Measurements from ENCODE around the gene CCDC112.
"Not testable (repeated sequence)": the region's sequence is repeated elsewhere in the genome, so short reads cannot be mapped to it uniquely, and the experiment has no call there.

Gene CCDC112

DNA sequence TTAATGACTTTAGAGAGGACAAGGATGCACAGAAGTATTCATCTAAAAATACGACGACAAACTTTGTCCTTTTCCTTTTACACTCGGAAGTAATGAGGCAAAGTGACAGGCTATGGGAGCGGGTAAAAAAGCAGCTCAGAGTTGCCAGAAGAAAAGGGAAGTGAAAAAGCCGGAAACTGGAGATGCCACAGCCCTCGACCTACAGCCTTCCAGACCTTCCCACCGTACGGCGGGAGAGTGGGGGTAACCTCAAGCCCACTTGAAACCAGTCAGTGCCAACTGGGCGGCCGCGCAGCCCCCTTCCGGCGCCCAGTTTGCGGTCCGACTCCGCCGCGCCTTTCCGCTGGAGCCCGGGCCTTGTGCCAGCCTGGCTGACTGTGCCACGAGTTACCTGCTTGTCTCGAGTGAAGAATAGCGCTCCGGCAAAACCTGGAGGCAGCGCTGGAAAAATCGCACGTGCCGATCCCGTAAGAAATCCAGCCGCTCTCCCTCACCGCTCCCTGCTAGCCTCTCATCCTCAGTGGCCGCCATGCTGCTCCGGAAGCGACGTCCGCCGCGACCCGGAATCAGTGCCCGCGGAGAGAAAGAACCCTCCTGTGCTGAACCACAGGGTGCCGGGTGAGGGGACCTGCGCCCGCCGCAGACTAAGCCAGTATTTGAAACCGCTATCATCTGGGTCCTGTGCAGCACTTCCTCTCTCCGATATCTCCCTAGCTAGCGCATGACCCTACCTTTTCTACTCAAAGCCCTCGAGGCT lies 34.0 kb downstream of the CCDC112 start, which contains the start of gene PGGT1B:
Gene PGGT1B, minus strand, starts transcription at position 557 of the 757 bp plus-strand sequence. Its CDS starts 26 bp downstream, at position 531.
- CTCF ChIA-PET: interaction anchor here (0.7 to 1.3 kb wide), 2 partner anchors 73 to 74 kb away, joined by 3 read pairs; no protein-coding TSS in a partner anchor

DNA sequence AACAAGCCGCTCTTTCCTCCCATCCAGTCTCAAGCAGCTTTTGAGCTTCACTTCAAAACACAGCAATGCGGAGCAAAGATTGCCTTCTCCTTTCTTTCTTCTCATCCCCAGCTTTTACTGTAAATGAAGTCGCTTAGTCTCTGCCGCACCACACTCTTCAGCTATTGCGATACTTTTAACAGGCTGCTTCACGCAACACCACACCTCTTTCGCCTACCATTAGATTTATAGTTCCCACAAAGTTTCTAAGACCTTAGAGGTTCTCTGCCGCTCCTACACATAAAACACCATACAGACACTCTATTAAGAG lies 34.5 kb downstream of the CCDC112 start:
- CTCF ChIA-PET: interaction anchor here (0.7 to 1.3 kb wide), 2 partner anchors 73 to 74 kb away, joined by 3 read pairs; no protein-coding TSS in a partner anchor
- H3K27ac ChIP-seq: peak overlapping the region; percentile 95
- no peak for TF ChIP-seq CTCF (conservative IDR thresholded peaks at IDR 0.05; ENCODE audit: low read depth)
- POLR2A ChIA-PET (ENCODE audit: low non-redundant PET): no interaction called here
- peak; percentile 37 for DNase-seq (ENCODE audit: low spot score)

More for the DNA sequence above, 34.0 kb downstream of the CCDC112 start, which contains the start of gene PGGT1B:
- POLR2A ChIA-PET (ENCODE audit: low non-redundant PET): interaction anchor here (0.6 kb wide), 1 partner anchor 1327 kb away, joined by 3 read pairs; no protein-coding TSS in a partner anchor
- peak within 1 kb of the TSS; percentile 95 for H3K27ac ChIP-seq
- DNase-seq (ENCODE audit: low spot score): peak; percentile 68
- no peak for TF ChIP-seq CTCF (conservative IDR thresholded peaks at IDR 0.05; ENCODE audit: low read depth)

- no peak overlapping the region for H3K27ac ChIP-seq
- DNase-seq (ENCODE audit: low spot score): peak; percentile 24
- POLR2A ChIA-PET (ENCODE audit: low non-redundant PET): no interaction called here
- CTCF ChIA-PET: interaction anchor here (0.7 kb wide), 2 partner anchors 71 to 150 kb away, joined by 3 to 9 read pairs; no protein-coding TSS in a partner anchor
- TF ChIP-seq CTCF (conservative IDR thresholded peaks at IDR 0.05; ENCODE audit: low read depth): no peak
Observed at GRCh38 chr5:115260248-115260647, 36.2 kb downstream of the CCDC112 start.

GRCh38 chr5:115257981-115258380 lies 38.5 kb downstream of the CCDC112 start:
- ChIA-PET CTCF (interaction anchor here (0.5 kb wide), 1 partner anchor 550 kb away, joined by 4 read pairs; no protein-coding TSS in a partner anchor), POLR2A (ENCODE audit: low non-redundant PET) (no interaction called here)
- no peak for TF ChIP-seq CTCF (conservative IDR thresholded peaks at IDR 0.05; ENCODE audit: low read depth)
- no peak for DNase-seq (ENCODE audit: low spot score)
- no peak overlapping the region for H3K27ac ChIP-seq

DNA sequence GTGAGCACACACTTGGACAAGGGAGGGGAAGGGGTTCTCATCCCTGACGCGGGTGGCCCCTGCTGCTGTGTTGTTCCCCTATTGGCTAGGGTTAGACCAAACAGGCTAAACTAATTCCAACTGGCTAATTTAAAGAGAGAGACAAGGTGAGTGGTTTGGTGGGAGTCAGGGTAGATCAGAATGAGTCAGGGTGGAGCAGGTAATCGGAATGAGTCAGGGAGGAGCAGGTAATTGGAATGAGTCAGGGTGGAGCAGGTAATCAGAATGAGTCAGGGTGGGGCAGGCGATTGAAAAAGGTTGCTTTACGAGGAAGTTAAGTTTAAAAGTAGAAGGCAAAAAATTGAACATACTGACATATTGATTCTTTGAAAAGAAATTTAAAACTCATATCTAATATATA lies 47.1 kb downstream of the CCDC112 start:
- POLR2A ChIA-PET (ENCODE audit: low non-redundant PET); DNase-seq (ENCODE audit: low spot score); H3K27ac ChIP-seq: not testable (repeated sequence)
- CTCF ChIA-PET: interaction anchor here (0.9 kb wide), 1 partner anchor 152 kb away, joined by 3 read pairs; no protein-coding TSS in a partner anchor

DNA sequence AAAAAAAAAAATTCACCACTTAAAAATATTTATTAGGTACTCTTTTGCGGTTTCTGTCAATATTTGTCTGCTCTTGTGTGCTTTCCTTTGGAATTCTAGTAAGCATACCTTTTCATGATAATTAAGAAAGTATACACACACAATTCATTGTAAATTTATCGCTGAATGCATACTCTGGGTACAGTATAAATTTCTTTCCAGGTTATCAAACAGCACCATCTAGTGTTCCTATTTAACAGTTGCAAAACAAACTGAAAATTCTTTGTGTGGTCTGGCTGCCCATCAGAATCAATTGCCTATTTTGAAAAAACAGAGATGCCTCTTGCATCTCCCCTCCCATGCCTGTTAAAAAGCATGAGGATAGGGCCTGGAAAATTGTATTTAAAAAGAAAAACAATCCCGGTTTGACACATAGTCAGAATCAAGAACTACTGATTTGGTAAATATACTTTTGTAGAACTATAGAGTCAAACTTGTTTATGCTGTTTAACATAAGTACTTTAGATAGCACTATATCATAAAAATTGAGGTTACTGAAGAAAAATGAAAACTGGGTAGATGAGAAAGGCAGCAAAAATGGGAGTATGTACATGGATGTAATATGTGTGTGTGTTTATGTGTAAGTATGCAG lies 50.0 kb downstream of the CCDC112 start:
- ChIA-PET CTCF (interaction anchor here (0.6 to 0.7 kb wide), 3 partner anchors 8 to 183 kb away, joined by 3 to 5 read pairs (median 3); no protein-coding TSS in a partner anchor), POLR2A (ENCODE audit: low non-redundant PET) (no interaction called here)
- H3K27ac ChIP-seq: no peak overlapping the region
- TF ChIP-seq CTCF (conservative IDR thresholded peaks at IDR 0.05; ENCODE audit: low read depth): peak; percentile 88
- peak; percentile 55 for DNase-seq (ENCODE audit: low spot score)

All from RWPE1 (cell line).